ENCODE measurements around the gene ZKSCAN3.

DNA sequence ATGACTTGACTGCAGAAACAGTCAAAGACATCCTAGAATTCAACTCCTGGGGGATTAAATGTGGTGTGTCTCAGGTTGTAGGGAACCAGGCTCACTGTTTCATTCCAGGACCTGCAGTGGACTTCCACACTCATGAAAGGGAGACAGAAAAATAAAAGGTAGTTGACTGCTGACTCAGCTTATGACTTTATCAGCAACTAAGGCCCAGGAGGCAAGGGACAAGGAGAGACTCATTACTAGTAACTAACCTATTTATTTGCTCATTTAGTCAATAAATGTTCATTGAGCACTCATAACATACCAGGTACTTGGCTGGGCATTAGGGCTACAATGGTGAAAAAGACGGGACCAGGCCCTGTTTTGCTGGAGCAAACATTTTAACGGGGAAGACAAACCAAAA lies 16.7 kb upstream of the ZKSCAN3 start:
- TF ChIP-seq SP1 (IDR thresholded peaks at IDR 0.05): no peak
- TF ChIP-seq SUZ12 (IDR thresholded peaks at IDR 0.05): no peak
- no peak for TF ChIP-seq BHLHE40 (IDR thresholded peaks at IDR 0.05; ENCODE audit: borderline replicate concordance)
- no peak for TF ChIP-seq TARDBP (IDR thresholded peaks at IDR 0.05)
- TF ChIP-seq, protein P1, sequence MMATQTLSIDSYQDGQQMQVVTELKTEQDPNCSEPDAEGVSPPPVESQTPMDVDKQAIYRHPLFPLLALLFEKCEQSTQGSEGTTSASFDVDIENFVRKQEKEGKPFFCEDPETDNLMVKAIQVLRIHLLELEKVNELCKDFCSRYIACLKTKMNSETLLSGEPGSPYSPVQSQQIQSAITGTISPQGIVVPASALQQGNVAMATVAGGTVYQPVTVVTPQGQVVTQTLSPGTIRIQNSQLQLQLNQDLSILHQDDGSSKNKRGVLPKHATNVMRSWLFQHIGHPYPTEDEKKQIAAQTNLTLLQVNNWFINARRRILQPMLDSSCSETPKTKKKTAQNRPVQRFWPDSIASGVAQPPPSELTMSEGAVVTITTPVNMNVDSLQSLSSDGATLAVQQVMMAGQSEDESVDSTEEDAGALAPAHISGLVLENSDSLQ (IDR thresholded peaks at IDR 0.05): no peak
- TF ChIP-seq ELF4 (IDR thresholded peaks at IDR 0.05): no peak
- TF ChIP-seq ARNT (IDR thresholded peaks at IDR 0.05): no peak
- TF ChIP-seq FOXK2 (IDR thresholded peaks at IDR 0.05): no peak

All from HEK293T (cell line).